Measurements from ENCODE around the gene TFDP1. TPM values are rescaled to one million over a fixed set of nuclear protein-coding genes. Genes with fewer than 3 reads are reported as not detected.

TFDP1 gene
- polyA plus RNA-seq, 1 donor: 55.5 TPM

GRCh38 chr13:113635048-113635420, 50.5 kb downstream of the TFDP1 start:
- DNase-seq: no peak

- no peak for DNase-seq
These were observed 51.2 kb downstream of the TFDP1 start for GRCh38 chr13:113635709-113636108.

GRCh38 chr13:113636266-113636963, 51.9 kb downstream of the TFDP1 start:
- no peak for DNase-seq

- no peak for DNase-seq
These were observed 53.0 kb downstream of the TFDP1 start for GRCh38 chr13:113637262-113638160.

GRCh38 chr13:113638173-113638746, 53.7 kb downstream of the TFDP1 start:
- DNase-seq: no peak

- no peak for DNase-seq
These were observed 54.3 kb downstream of the TFDP1 start for GRCh38 chr13:113638806-113639205.

- no peak for DNase-seq
These were observed 55.2 kb downstream of the TFDP1 start for GRCh38 chr13:113639616-113640262.

GRCh38 chr13:113641426-113641825, 56.9 kb downstream of the TFDP1 start:
- no peak for DNase-seq

- DNase-seq: no peak
These were observed 58.0 kb downstream of the TFDP1 start for GRCh38 chr13:113642563-113642962.

- no peak for DNase-seq
These were observed 59.0 kb downstream of the TFDP1 start for GRCh38 chr13:113643593-113643992.

GRCh38 chr13:113644800-113645199, 60.2 kb downstream of the TFDP1 start:
- DNase-seq: no peak

- no peak for DNase-seq
These were observed 60.8 kb downstream of the TFDP1 start for GRCh38 chr13:113645329-113645728.

GRCh38 chr13:113646376-113646775, 61.8 kb downstream of the TFDP1 start:
- DNase-seq: no peak

- no peak for DNase-seq
These were observed 62.4 kb downstream of the TFDP1 start for GRCh38 chr13:113646921-113647340.

- peak; percentile 48 for DNase-seq
These were observed 63.0 kb downstream of the TFDP1 start for GRCh38 chr13:113647351-113648215.

- no peak for DNase-seq
These were observed 63.7 kb downstream of the TFDP1 start for GRCh38 chr13:113648216-113648610.

GRCh38 chr13:113649212-113649611, 64.7 kb downstream of the TFDP1 start:
- no peak for DNase-seq

- no peak for DNase-seq
These were observed 65.7 kb downstream of the TFDP1 start for GRCh38 chr13:113650275-113650674.

- no peak for DNase-seq
These were observed 66.2 kb downstream of the TFDP1 start for GRCh38 chr13:113650731-113651148.

- no peak for DNase-seq
These were observed 67.2 kb downstream of the TFDP1 start for GRCh38 chr13:113651511-113652403.

Data from hindlimb muscle (tissue), 1 donor.